PC-3 (cell line): ENCODE measurements around the gene CBX5. TPM values are rescaled to one million over a fixed set of nuclear protein-coding genes. Genes with fewer than 3 reads are reported as not detected.

Experiments used
- total RNA-seq: library from RNA; depleted of rRNA; stranded (reverse); fragments of >200 nt; gene quantifications from 2 replicates; pipeline ENCODE4 v1.2.3, GENCODE V29; 2014; rRNA removed

CBX5 gene
- total RNA-seq, 1 experiment from 2014 or later, result 14.9 TPM

Other genes with a start within 250 kb of the CBX5 start
- 0.26 and 0.29 TPM in 2 replicates for gene HOXC5, start 247.1 kb downstream of the CBX5 start, total RNA-seq
- gene HOXC4, start 226.3 kb downstream of the CBX5 start, total RNA-seq, result 1.8 and 2.6 TPM in 2 replicates
- 69.8 and 93.5 TPM in 2 replicates for gene SMUG1, start 91.1 kb downstream of the CBX5 start, total RNA-seq
- 465 and 516 TPM in 2 replicates for gene HNRNPA1, start 604 bp upstream of the CBX5 start, total RNA-seq
- 0.26 and 0.40 TPM in 2 replicates for gene NFE2, start 20.9 kb upstream of the CBX5 start, total RNA-seq
- 121 and 156 TPM in 2 replicates for gene COPZ1, start 45.0 kb upstream of the CBX5 start, total RNA-seq
- not detected in 2 replicates for gene GPR84, start 84.4 kb upstream of the CBX5 start, total RNA-seq
- 1.8 and 5.0 TPM in 2 replicates for gene ZNF385A, start 104.6 kb upstream of the CBX5 start, total RNA-seq
- gene ITGA5, start 139.1 kb upstream of the CBX5 start, total RNA-seq, result 35.9 and 38.2 TPM in 2 replicates
- gene GTSF1, start 193.5 kb upstream of the CBX5 start, total RNA-seq, result not detected in 2 replicates
- gene NCKAP1L, start 217.6 kb upstream of the CBX5 start, total RNA-seq, result not detected in 2 replicates